Smooth muscle cell (in vitro differentiated cells): ENCODE measurements around the gene LPIN2. TPM values are rescaled to one million over a fixed set of nuclear protein-coding genes. Genes with fewer than 3 reads are reported as not detected.
A peak's percentile ranks its signal among the peaks of the same experiment; 100 is the strongest.

Source experiments
- DNase-seq: peaks from one replicate; lab custom pipeline; 2025; ENCODE audit not compliant: unreplicated experiment; lab: John Stamatoyannopoulos, UW
- H2AFZ ChIP-seq: fragments of 200-600 bp; sonication (generic); 2 replicates; pipeline ENCODE4 v1.6.0; 2016; ENCODE audit warnings: antibody characterized with exemption, low read depth, mild to moderate bottlenecking
- H3F3A ChIP-seq: fragments of 200-600 bp; sonication (generic); 2 replicates; pipeline ENCODE4 v1.6.0; 2017; ENCODE audit warnings: antibody characterized with exemption, low read depth
- H3K27ac ChIP-seq: fragments of 200-600 bp; sonication (generic); 2 replicates; pipeline ENCODE4 v1.5.1; 2016; ENCODE audit warnings: low read depth, mild to moderate bottlenecking
- H3K27me3 ChIP-seq: fragments of 200-600 bp; sonication (generic); 2 replicates; pipeline ENCODE4 v1.6.1; 2016; ENCODE audit warnings: low read depth, mild to moderate bottlenecking
- H3K36me3 ChIP-seq: fragments of 200-600 bp; sonication (generic); 2 replicates; pipeline ENCODE4 v1.5.1; 2016; ENCODE audit warnings: low read depth
- H3K4me1 ChIP-seq: fragments of 200-600 bp; sonication (generic); 2 replicates; pipeline ENCODE4 v1.5.1; 2016; ENCODE audit warnings: low read depth
- H3K4me2 ChIP-seq: fragments of 200-600 bp; sonication (generic); 2 replicates; pipeline ENCODE4 v1.6.0; 2016; ENCODE audit warnings: mild to moderate bottlenecking
- H3K4me3 ChIP-seq: fragments of 200-600 bp; sonication (generic); 2 replicates; pipeline ENCODE4 v1.5.1; 2016; ENCODE audit warnings: mild to moderate bottlenecking
- H3K79me2 ChIP-seq: fragments of 200-600 bp; sonication (generic); 2 replicates; pipeline ENCODE4 v1.6.0; 2016; ENCODE audit warnings: low read depth, mild to moderate bottlenecking
- H3K9ac ChIP-seq: fragments of 200-600 bp; sonication (generic); 2 replicates; pipeline ENCODE4 v1.6.0; 2016; ENCODE audit warnings: low read depth
- H3K9me3 ChIP-seq: fragments of 200-600 bp; sonication (generic); replicated peaks from 2 replicates; pipeline ENCODE4 v1.5.1; 2016; ENCODE audit warnings: low read depth
- H4K20me1 ChIP-seq: fragments of 200-600 bp; sonication (generic); 2 replicates; pipeline ENCODE4 v1.6.0; 2016; ENCODE audit warnings: low read depth
- CTCF ChIP-seq: fragments of 200-600 bp; sonication (generic); IDR thresholded peaks from 2 replicates; pipeline ENCODE4 v1.5.1; 2017; ENCODE audit warnings: borderline replicate concordance, mild to moderate bottlenecking, antibody characterized with exemption; ENCODE audit not compliant: insufficient read depth, poor library complexity, severe bottlenecking
- WGBS: methylation state at CpG from one replicate; pipeline ENCODE4 v1.1.7; 2016; ENCODE audit warnings: low lambda C conversion rate; 5-methylcytosine and 5-hydroxymethylcytosine counted together
- polyA plus RNA-seq: library from polyadenylated mRNA; unstranded; fragments of >200 nt; fragmentation: Nextera tagmentation; extraction: Ambion mirVana; gene quantifications from 2 replicates; pipeline ENCODE4 v1.2.1, GENCODE V29; 2016
- total RNA-seq: library from RNA; depleted of rRNA; stranded (reverse); fragments of >200 nt; gene quantifications from 2 replicates; pipeline ENCODE4 v1.2.3, GENCODE V29; 2014

LPIN2 gene
- total and polyA plus RNA-seq, 2 experiments from 2014 or later, result 15.4 to 20.0 TPM

- peaks cover 45% of the 10 kb centered on the region for H3K79me2 ChIP-seq
- no peak for TF ChIP-seq CTCF
- H3F3A ChIP-seq, result peaks cover 4% of the 10 kb centered on the region
- no peaks in the 10 kb centered on the region for H3K9me3 ChIP-seq
- H3K27ac ChIP-seq, result peak overlapping the region; percentile 4
- WGBS, result 85% methylated on average over 8 of the region's 8 CpGs
- H3K36me3 ChIP-seq, result no peaks in the 10 kb centered on the region
- no peak overlapping the region for H2AFZ ChIP-seq
- no peak overlapping the region for H3K4me2 ChIP-seq
- H3K4me1 ChIP-seq, result peaks cover 18% of the 10 kb centered on the region
- no peak overlapping the region for H3K9ac ChIP-seq
- H3K27me3 ChIP-seq, result no peaks in the 10 kb centered on the region
- H3K4me3 ChIP-seq, result no peak overlapping the region
- no peak for DNase-seq
- H4K20me1 ChIP-seq, result peaks cover 39% of the 10 kb centered on the region
Observed at GRCh38 chr18:2979871-2980790, 32.8 kb downstream of the LPIN2 start.

GRCh38 chr18:2979129-2979528 lies 33.8 kb downstream of the LPIN2 start:
- peaks cover 31% of the 10 kb centered on the region for H4K20me1 ChIP-seq
- H3K4me1 ChIP-seq, result peaks cover 16% of the 10 kb centered on the region
- TF ChIP-seq CTCF, result no peak
- 96% methylated on average over 3 of the region's 3 CpGs for WGBS
- H3K4me2 ChIP-seq, result no peak overlapping the region
- H3K4me3 ChIP-seq, result no peak overlapping the region
- H3K27ac ChIP-seq, result peak overlapping the region; percentile 93
- H3K9me3 ChIP-seq, result no peaks in the 10 kb centered on the region
- DNase-seq, result no peak
- H2AFZ ChIP-seq, result no peak overlapping the region
- H3K27me3 ChIP-seq, result no peaks in the 10 kb centered on the region
- peaks cover 46% of the 10 kb centered on the region for H3K79me2 ChIP-seq
- no peaks in the 10 kb centered on the region for H3K36me3 ChIP-seq
- H3K9ac ChIP-seq, result no peak overlapping the region
- H3F3A ChIP-seq, result peaks cover 4% of the 10 kb centered on the region

- Histone ChIP-seq H3K9me3 (no peaks in the 10 kb centered on the region), H3K79me2 (peaks cover 42% of the 10 kb centered on the region), H2AFZ (no peak overlapping the region), H4K20me1 (peaks cover 26% of the 10 kb centered on the region), H3K27ac (peak overlapping the region; percentile 93), H3K4me1 (peaks cover 16% of the 10 kb centered on the region), H3F3A (peaks cover 4% of the 10 kb centered on the region), H3K4me2 (peak overlapping the region; percentile 72), H3K36me3 (no peaks in the 10 kb centered on the region), H3K27me3 (no peaks in the 10 kb centered on the region), H3K9ac (peak overlapping the region; percentile 74), H3K4me3 (no peak overlapping the region)
- no peak for DNase-seq
- WGBS, result 20% methylated on average over 3 of the region's 3 CpGs
- TF ChIP-seq CTCF, result no peak
Observed at GRCh38 chr18:2978661-2979106, 34.3 kb downstream of the LPIN2 start.

- DNase-seq, result no peak
- WGBS, result 71% methylated on average over 3 of the region's 3 CpGs
- Histone ChIP-seq H3K36me3 (no peaks in the 10 kb centered on the region), H3K27ac (peak overlapping the region; percentile 93), H2AFZ (no peak overlapping the region), H3K4me2 (peak overlapping the region; percentile 72), H4K20me1 (peaks cover 29% of the 10 kb centered on the region), H3K79me2 (peaks cover 39% of the 10 kb centered on the region), H3K4me1 (peaks cover 16% of the 10 kb centered on the region), H3K4me3 (no peak overlapping the region), H3F3A (peaks cover 4% of the 10 kb centered on the region), H3K9me3 (no peaks in the 10 kb centered on the region), H3K27me3 (no peaks in the 10 kb centered on the region), H3K9ac (peak overlapping the region; percentile 74)
- no peak for TF ChIP-seq CTCF
Observed at GRCh38 chr18:2978208-2978607, 34.7 kb downstream of the LPIN2 start.
